GM23248 (cell line): ENCODE results near the gene TMEM132A.

Experiments
- EZH2 ChIP-seq: fragments of 200-600 bp; sonication (generic); IDR thresholded peaks from 2 replicates; pipeline ENCODE4 v1.6.1; 2018; ENCODE audit warnings: antibody characterized with exemption, mild to moderate bottlenecking; ENCODE audit not compliant: insufficient read depth, poor library complexity, severe bottlenecking
- EZH2phosphoT487 ChIP-seq: fragments of 200-600 bp; sonication (generic); IDR thresholded peaks from 2 replicates; pipeline ENCODE4 v1.6.1; 2018; ENCODE audit warnings: antibody characterized with exemption, moderate library complexity, mild to moderate bottlenecking, low read depth; ENCODE audit not compliant: insufficient read depth

GRCh38 chr11:60933416-60934123 lies 9.3 kb downstream of the TMEM132A start:
- TF ChIP-seq EZH2: no peak
- TF ChIP-seq EZH2phosphoT487: no peak
